OCI-LY7 (cell line): ENCODE results near the gene SGMS1. TPM values are rescaled to one million over a fixed set of nuclear protein-coding genes. Genes with fewer than 3 reads are reported as not detected.

Source experiments
- BruUV-seq: library from RNA; stranded (reverse); fragments of 400-500 nt; replicated peaks from 2 replicates; lab custom pipeline; 2021; lab: Mats Ljungman, UMichigan
- CTCF ChIA-PET: fragments of 300-600 bp; sonication (Branson Sonifier 250); formaldehyde crosslinking; loops from one replicate; lab custom pipeline; 2022; ENCODE audit warnings: antibody characterized with exemption; ENCODE audit not compliant: unreplicated experiment; lab: Charles Lee
- POLR2A ChIA-PET: fragments of 300-600 bp; sonication (Branson Sonifier 250); formaldehyde crosslinking; loops from one replicate; lab custom pipeline; 2022; ENCODE audit warnings: antibody characterized with exemption; lab: Charles Lee
- DNase-seq: peaks from one replicate; pipeline ENCODE4 v3.0.0-alpha.2; 2015; ENCODE audit warnings: low spot score
- H2AFZ ChIP-seq: fragments of 200-600 bp; sonication (generic), shearing (Covaris generic); 2 replicates; pipeline ENCODE4 v1.6.1; 2014; ENCODE audit warnings: mild to moderate bottlenecking, antibody characterized with exemption, low read length, moderate library complexity
- H3K27ac ChIP-seq: fragments of 200-600 bp; sonication (generic); 2 replicates; pipeline ENCODE4 v1.5.1; 2014; ENCODE audit warnings: mixed run types, low read depth, mild to moderate bottlenecking, moderate library complexity, low read length, inconsistent platforms; ENCODE audit not compliant: poor library complexity, severe bottlenecking
- H3K36me3 ChIP-seq: fragments of 200-600 bp; sonication (generic); 2 replicates; pipeline ENCODE4 v1.6.1; 2014; ENCODE audit warnings: mild to moderate bottlenecking, antibody characterized with exemption, low read length, moderate library complexity, mixed read lengths; ENCODE audit not compliant: insufficient read depth
- H3K4me1 ChIP-seq: fragments of 200-600 bp; sonication (generic); 2 replicates; pipeline ENCODE4 v1.5.1; 2014; ENCODE audit warnings: mild to moderate bottlenecking, low read length; ENCODE audit not compliant: insufficient read depth, poor library complexity, severe bottlenecking
- H3K4me2 ChIP-seq: fragments of 200-600 bp; sonication (generic); 2 replicates; pipeline ENCODE4 v1.6.1; 2014; ENCODE audit warnings: mild to moderate bottlenecking, low read length
- H3K4me3 ChIP-seq: fragments of 200-600 bp; sonication (generic); 2 replicates; pipeline ENCODE4 v1.5.1; 2014; ENCODE audit warnings: mild to moderate bottlenecking, low read depth, low read length; ENCODE audit not compliant: poor library complexity, severe bottlenecking
- H3K79me2 ChIP-seq: fragments of 200-600 bp; sonication (generic); 2 replicates; pipeline ENCODE4 v1.6.1; 2016; ENCODE audit warnings: low read depth, mild to moderate bottlenecking, low read length, moderate library complexity, mixed read lengths; ENCODE audit not compliant: insufficient read depth
- H3K9me2 ChIP-seq: fragments of 200-600 bp; sonication (generic); 2 replicates; pipeline ENCODE4 v1.6.1; 2016; ENCODE audit warnings: mild to moderate bottlenecking, low read length, mixed read lengths; ENCODE audit not compliant: insufficient read depth
- H3K9me3 ChIP-seq: fragments of 200-600 bp; sonication (generic); 2 replicates; pipeline ENCODE4 v1.6.1; 2014; ENCODE audit warnings: mild to moderate bottlenecking, mixed run types, low read length, mixed read lengths
- H4K20me1 ChIP-seq: fragments of 200-600 bp; sonication (generic); 2 replicates; pipeline ENCODE4 v1.6.1; 2014; ENCODE audit warnings: mild to moderate bottlenecking, antibody characterized with exemption, low read length, moderate library complexity, mixed read lengths; ENCODE audit not compliant: insufficient read depth
- CTCF ChIP-seq: fragments of 200-600 bp; sonication (generic); conservative IDR thresholded peaks from 2 replicates; pipeline ENCODE4 v1.5.1; 2014; ENCODE audit warnings: mild to moderate bottlenecking, antibody characterized with exemption, low read length, moderate library complexity, mixed read lengths
- EZH2phosphoT487 ChIP-seq: fragments of 200-600 bp; sonication (generic); IDR thresholded peaks from 2 replicates; pipeline ENCODE4 v1.6.1; 2018; ENCODE audit warnings: low read depth, borderline replicate concordance, mild to moderate bottlenecking, mixed run types, antibody characterized with exemption, low read length, moderate library complexity, mixed read lengths
- intact Hi-C: fragments of 100-400 bp; cut with micrococcal nuclease; formaldehyde crosslinking; loops from one replicate; pipeline ENCODE4 v1.10.0; 2022; ENCODE audit not compliant: unreplicated experiment
- total RNA-seq, 2 experiments: library from RNA; depleted of rRNA in 1 of 2; stranded (reverse); fragments of >200 nt in 1 of 2; shearing (Covaris generic) in 1 of 2; gene quantifications; 2 replicates each; pipeline ENCODE4 v1.2.3, GENCODE V29; 2014 to 2022

Gene SGMS1
- total RNA-seq, 2 experiments from 2014 or later = 45.4 to 57.5 TPM

- POLR2A ChIA-PET = interaction anchor here (0.6 kb wide), 1 partner anchor 326 kb away, joined by 5 read pairs; no protein-coding TSS in a partner anchor
- Histone ChIP-seq H3K79me2 (no peaks in the 10 kb centered on the region), H3K9me3 (no peaks in the 10 kb centered on the region), H3K27ac (no peak overlapping the region), H4K20me1 (0 out of 2 replicates have a peak, but pooled peaks cover 3% of the 10 kb centered on the region), H2AFZ (no peak overlapping the region), H3K36me3 (peaks cover 49% of the 10 kb centered on the region), H3K4me2 (no peak overlapping the region), H3K4me3 (no peak overlapping the region), H3K4me1 (no peaks in the 10 kb centered on the region), H3K9me2 (no peaks in the 10 kb centered on the region)
- no peak for DNase-seq
- intact Hi-C loops = no loop called here
- CTCF ChIA-PET = no interaction called here
- TF ChIP-seq CTCF = no peak
- no peak for TF ChIP-seq EZH2phosphoT487
- BruUV-seq = no TSS peak
These were observed 291.5 kb downstream of the SGMS1 start for GRCh38 chr10:50332108-50332842.

- POLR2A ChIA-PET = interaction anchor here (0.7 to 0.9 kb wide), 2 partner anchors 15 to 51 kb away, joined by 5 read pairs; no protein-coding TSS in a partner anchor
- no peak overlapping the region for H2AFZ ChIP-seq
- intact Hi-C loops = no loop called here
- peaks cover 49% of the 10 kb centered on the region for H3K36me3 ChIP-seq
- no peaks in the 10 kb centered on the region for H3K4me1 ChIP-seq
- no peaks in the 10 kb centered on the region for H3K9me2 ChIP-seq
- no peak overlapping the region for H3K4me3 ChIP-seq
- H3K9me3 ChIP-seq = no peaks in the 10 kb centered on the region
- TF ChIP-seq CTCF (no peak), EZH2phosphoT487 (no peak)
- H3K27ac ChIP-seq = no peak overlapping the region
- H3K79me2 ChIP-seq = no peaks in the 10 kb centered on the region
- H3K4me2 ChIP-seq = no peak overlapping the region
- H4K20me1 ChIP-seq = 0 out of 2 replicates have a peak, but pooled peaks cover 3% of the 10 kb centered on the region
- BruUV-seq = no TSS peak
- CTCF ChIA-PET = no interaction called here
- DNase-seq = no peak
These were observed 292.3 kb downstream of the SGMS1 start for GRCh38 chr10:50331486-50331885.
